GOT3 (cell line): ENCODE data around the gene LYSMD4.

ENCODE experiments used
- DNase-seq: peaks from one replicate; lab custom pipeline; 2025; ENCODE audit warnings: mixed read lengths; lab: John Stamatoyannopoulos, UW

LYSMD4 gene

DNA sequence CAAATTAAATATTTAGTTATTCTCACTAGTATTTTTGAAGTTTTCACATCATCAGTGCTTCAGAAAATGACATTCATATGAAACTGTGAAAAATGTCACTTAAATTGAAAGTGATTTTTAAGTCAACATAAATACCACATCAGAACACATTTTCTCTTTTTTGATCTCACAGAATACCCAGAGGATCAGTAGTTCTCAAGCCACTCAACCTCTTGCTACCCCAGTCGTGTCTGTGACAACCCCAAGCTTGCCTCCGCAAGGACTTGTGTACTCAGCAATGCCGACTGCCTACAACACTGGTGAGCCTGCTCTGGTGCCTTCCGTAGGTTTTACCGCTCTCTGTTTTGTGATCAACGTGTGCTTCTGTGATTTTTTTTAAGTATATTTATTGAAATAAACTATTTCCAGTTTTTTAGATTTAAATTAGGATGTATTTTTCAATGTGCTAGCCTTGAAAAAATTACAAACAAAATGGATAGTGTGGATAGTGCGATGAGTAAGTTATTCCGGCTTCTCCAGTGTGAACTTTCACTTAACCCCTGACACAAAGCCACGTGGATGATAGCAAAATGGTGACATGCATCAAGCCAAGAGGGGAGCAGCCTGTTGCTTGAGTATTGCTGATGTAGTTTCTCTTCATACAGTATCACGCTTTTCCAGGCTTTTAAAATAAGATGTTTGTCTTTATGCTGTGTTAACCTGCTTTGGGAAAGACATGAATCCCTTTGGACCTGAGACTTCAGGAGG lies 26.5 kb downstream of the LYSMD4 start:
- no peak for DNase-seq

DNA sequence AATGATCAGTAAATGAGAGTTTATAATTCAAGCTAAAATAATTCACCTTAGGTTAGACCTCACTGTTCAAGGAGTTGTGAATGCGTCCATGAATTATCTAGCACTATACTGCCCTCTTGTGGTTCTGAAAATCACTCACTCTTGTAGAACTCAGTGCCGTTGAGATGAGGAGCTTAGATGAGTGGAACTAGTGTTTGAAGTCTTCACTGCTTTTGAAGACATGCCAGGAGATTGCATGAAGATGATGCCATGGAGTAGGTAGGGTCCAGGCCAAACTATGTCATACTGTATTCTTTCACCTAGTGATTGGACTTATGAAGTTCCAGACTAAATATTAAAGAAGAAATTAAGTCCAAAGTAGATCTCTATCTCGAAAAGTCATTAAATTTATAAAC lies 28.8 kb downstream of the LYSMD4 start:
- no peak for DNase-seq

- no peak for DNase-seq
These were observed 29.4 kb downstream of the LYSMD4 start for GRCh38 chr15:99703603-99704443.

DNA sequence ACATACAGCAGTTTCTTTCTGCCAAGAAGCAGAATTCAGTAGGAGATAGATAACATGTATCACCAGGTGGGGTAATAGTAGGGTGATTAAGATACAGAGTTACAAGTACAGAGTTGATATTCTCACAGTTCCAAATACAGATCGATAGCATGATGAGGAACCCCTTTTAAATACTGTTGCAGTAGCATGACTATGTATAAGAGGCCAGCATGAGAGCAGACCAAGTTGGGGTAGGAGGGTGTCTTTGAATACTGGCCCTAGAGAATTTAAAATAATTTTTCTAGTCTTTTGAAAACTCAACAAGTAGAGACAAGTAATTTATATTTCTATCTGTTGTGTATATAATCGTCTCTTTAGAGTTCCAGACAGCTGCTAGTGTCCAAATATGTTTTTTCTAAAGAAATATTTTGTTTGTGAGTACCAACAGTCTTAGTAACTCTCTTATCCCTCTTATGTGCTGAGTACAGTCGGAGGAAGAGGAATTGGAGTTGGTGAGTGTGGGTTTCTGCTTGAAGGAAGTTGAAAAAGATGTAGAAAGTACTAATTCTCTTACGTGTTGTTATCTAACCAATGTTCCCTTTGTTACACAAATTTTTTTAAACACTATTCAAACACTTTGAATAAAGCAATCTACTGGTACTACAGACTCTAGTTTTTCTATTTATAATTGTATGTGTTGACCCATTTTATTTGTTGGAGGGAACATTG lies 30.2 kb downstream of the LYSMD4 start:
- DNase-seq, result no peak

GRCh38 chr15:99696096-99696495 lies 37.1 kb downstream of the LYSMD4 start:
- no peak for DNase-seq

DNA sequence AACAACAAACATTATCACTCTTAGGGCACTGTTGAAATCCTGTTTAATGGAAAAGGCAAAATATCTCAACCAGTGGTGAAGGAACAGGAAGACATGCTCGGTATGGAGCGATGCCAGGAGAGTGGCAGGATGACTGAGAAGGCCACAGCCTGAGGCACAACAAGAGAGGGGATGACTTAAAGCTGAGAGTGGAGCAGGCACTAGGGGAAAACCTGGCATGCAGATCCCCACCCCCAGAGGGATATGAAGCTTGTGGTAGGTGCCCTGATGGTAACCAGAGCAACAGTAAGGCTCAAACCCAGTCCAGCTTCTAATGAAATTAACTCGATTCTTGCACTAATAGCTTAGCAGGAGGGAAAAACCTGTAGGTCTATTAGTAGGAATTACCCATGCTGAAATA lies 40.4 kb downstream of the LYSMD4 start:
- DNase-seq, result no peak

- no peak for DNase-seq
These were observed 46.9 kb downstream of the LYSMD4 start for GRCh38 chr15:99686290-99686689.

- no peak for DNase-seq
These were observed 50.1 kb downstream of the LYSMD4 start for GRCh38 chr15:99683000-99683670.

DNA sequence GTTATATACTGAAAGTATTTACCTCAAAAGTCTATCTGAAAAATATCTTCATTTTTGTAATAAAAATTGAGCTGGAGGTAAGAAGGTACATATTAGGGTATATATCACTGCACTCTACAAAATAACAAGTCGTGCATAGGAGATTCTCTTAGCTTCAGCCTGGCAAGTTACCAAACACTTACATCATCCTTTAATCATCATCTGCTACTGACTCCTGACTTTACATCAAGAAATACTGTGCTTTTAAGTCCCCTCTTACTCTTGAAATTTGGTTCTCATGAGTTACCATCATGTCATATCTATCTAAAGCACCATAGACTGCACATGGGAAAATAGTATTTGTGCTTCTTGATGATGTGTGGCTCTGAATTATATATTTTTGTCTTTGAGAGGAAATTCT lies 50.8 kb downstream of the LYSMD4 start:
- no peak for DNase-seq

DNA sequence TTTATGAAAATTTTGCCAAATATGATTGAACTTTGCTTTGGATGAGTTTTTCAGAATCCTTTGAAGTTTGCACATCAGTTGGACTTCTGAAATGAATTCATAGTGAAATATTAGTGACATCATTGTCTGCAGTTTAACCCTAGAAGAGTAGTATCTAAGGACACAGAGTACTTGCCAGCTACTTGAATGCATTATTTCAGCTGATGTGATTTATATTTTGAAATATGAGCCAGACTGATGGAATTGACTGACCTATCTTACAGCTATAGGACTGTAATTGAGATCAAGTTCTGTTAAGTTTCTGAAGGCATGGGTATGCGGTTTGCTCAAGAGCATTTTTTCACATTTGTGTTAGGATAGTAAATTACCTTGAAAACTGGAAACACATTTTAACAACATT lies 51.2 kb downstream of the LYSMD4 start:
- no peak for DNase-seq

- DNase-seq, result no peak
These were observed 53.0 kb downstream of the LYSMD4 start for GRCh38 chr15:99680276-99680675.

- no peak for DNase-seq
These were observed 55.6 kb downstream of the LYSMD4 start for GRCh38 chr15:99677540-99678134.
